Endodermal cell (in vitro differentiated cells): ENCODE measurements around the gene LRRC26. TPM values are rescaled to one million over a fixed set of nuclear protein-coding genes. Genes with fewer than 3 reads are reported as not detected.
A peak's percentile ranks its signal among the peaks of the same experiment; 100 is the strongest.

Experiments used
- DNase-seq: peaks from one replicate; pipeline ENCODE4 v3.0.0-alpha.2; 2017
- H3K27ac ChIP-seq: 2 replicates; pipeline ENCODE4 v1.5.1; 2013; ENCODE audit warnings: mild to moderate bottlenecking, low read depth, low read length, moderate library complexity
- H3K27me3 ChIP-seq: 2 replicates; pipeline ENCODE4 v1.6.1; 2013; ENCODE audit warnings: mild to moderate bottlenecking, low read length, moderate library complexity; ENCODE audit not compliant: insufficient read depth, control insufficient read depth, poor library complexity, severe bottlenecking
- H3K36me3 ChIP-seq: 2 replicates; pipeline ENCODE4 v1.7.0; 2013; ENCODE audit warnings: mild to moderate bottlenecking, low read length, moderate library complexity; ENCODE audit not compliant: control insufficient read depth, insufficient read depth
- H3K4me1 ChIP-seq: one replicate; pipeline ENCODE4 v1.7.0; 2013; ENCODE audit warnings: low read length; ENCODE audit not compliant: control insufficient read depth, insufficient read depth
- H3K4me3 ChIP-seq: 2 replicates; pipeline ENCODE4 v1.5.1; 2013; ENCODE audit warnings: mild to moderate bottlenecking, low read length, moderate library complexity
- H3K9ac ChIP-seq: 2 replicates; pipeline ENCODE4 v1.6.1; 2013; ENCODE audit warnings: mild to moderate bottlenecking, low read length, moderate library complexity; ENCODE audit not compliant: poor library complexity, severe bottlenecking; ENCODE audit errors: extremely low read depth
- H3K9me3 ChIP-seq: 2 replicates; pipeline ENCODE4 v1.6.1; 2013; ENCODE audit warnings: mild to moderate bottlenecking, low read length, moderate library complexity; ENCODE audit not compliant: control insufficient read depth
- H3K27ac Mint-ChIP-seq: 2 replicates; pipeline ENCODE4 v1.8.0; 2020; ENCODE audit warnings: mixed read lengths
- H3K27me3 Mint-ChIP-seq: 2 replicates; pipeline ENCODE4 v1.8.0; 2021; ENCODE audit warnings: mild to moderate bottlenecking, mixed read lengths; ENCODE audit not compliant: insufficient read depth
- H3K36me3 Mint-ChIP-seq: 2 replicates; pipeline ENCODE4 v1.8.0; 2020; ENCODE audit warnings: low read depth, mixed read lengths
- H3K4me1 Mint-ChIP-seq: 2 replicates; pipeline ENCODE4 v1.8.0; 2020; ENCODE audit warnings: mixed read lengths
- H3K4me3 Mint-ChIP-seq: 2 replicates; pipeline ENCODE4 v1.8.0; 2020; ENCODE audit warnings: mild to moderate bottlenecking, moderate library complexity, mixed read lengths
- H3K9me3 Mint-ChIP-seq: 2 replicates; pipeline ENCODE4 v1.8.0; 2020; ENCODE audit warnings: mild to moderate bottlenecking, mixed read lengths
- CTCF ChIP-seq: fragments of 200-600 bp; sonication (generic); conservative IDR thresholded peaks from 2 replicates; pipeline ENCODE4 v1.5.0; 2021; ENCODE audit warnings: antibody characterized with exemption, mild to moderate bottlenecking
- WGBS, 2 experiments: methylation state at CpG; one replicate each; pipeline versions ENCODE4 v1.1.5 to v1.1.7; 2013; ENCODE audit warnings: missing lambda C conversion rate in 2 of 2, mixed read lengths in 1 of 2; ENCODE audit not compliant: insufficient coverage in 1 of 2, insufficient read length in 1 of 2; 5-methylcytosine and 5-hydroxymethylcytosine counted together
- total RNA-seq, 2 donors: library from RNA; stranded (reverse); fragmentation: NEBNext Ultra II Directional in 1 of 2; extraction: Animal tissue kit (Norgen Biotek cat#: 25700) in 1 of 2; gene quantifications; 2 replicates in 1 of 2; 3 replicates in 1 of 2; pipeline ENCODE4 v1.2.1, GENCODE V29; 2021

Gene LRRC26
- total RNA-seq, 2 donors from 2014 or later, result 0.53 TPM; not detected in 1

GRCh38 chr9:137204731-137205125 is 34.9 kb upstream of the LRRC26 start:
- TF ChIP-seq CTCF, result no peak
- Mint-ChIP-seq H3K27me3 (no peaks in the 10 kb centered on the region), H3K27ac (peak overlapping the region; percentile 96), H3K36me3 (peaks cover 25% of the 10 kb centered on the region), H3K4me3 (peak overlapping the region; percentile 90), H3K9me3 (no peaks in the 10 kb centered on the region), H3K4me1 (peaks cover 24% of the 10 kb centered on the region)
- 30 to 32% methylated on average over 21 of the region's 21 CpGs for WGBS, 2 experiments
- DNase-seq, result no peak
- H3K4me1 ChIP-seq, result peaks cover 18% of the 10 kb centered on the region
- no peaks in the 10 kb centered on the region for H3K9me3 ChIP-seq
- peaks cover 12% of the 10 kb centered on the region for H3K36me3 ChIP-seq
- H3K4me3 ChIP-seq, result peak overlapping the region; percentile 92
- H3K9ac ChIP-seq, result peak overlapping the region; percentile 85
- H3K27ac ChIP-seq, result no peak overlapping the region
- no peaks in the 10 kb centered on the region for H3K27me3 ChIP-seq

- no peaks in the 10 kb centered on the region for H3K27me3 Mint-ChIP-seq
- Histone ChIP-seq H3K27me3 (no peaks in the 10 kb centered on the region), H3K9me3 (no peaks in the 10 kb centered on the region), H3K4me3 (no peak overlapping the region), H3K9ac (no peak overlapping the region), H3K27ac (no peak overlapping the region), H3K4me1 (peaks cover 33% of the 10 kb centered on the region), H3K36me3 (peaks cover 6% of the 10 kb centered on the region)
- DNase-seq, result no peak
- no peaks in the 10 kb centered on the region for H3K9me3 Mint-ChIP-seq
- H3K4me1 Mint-ChIP-seq, result peaks cover 31% of the 10 kb centered on the region
- 94 to 95% methylated on average over 8 of the region's 8 CpGs for WGBS, 2 experiments
- peak overlapping the region; percentile 10 for H3K4me3 Mint-ChIP-seq
- no peak overlapping the region for H3K27ac Mint-ChIP-seq
- no peak for TF ChIP-seq CTCF
- peaks cover 14% of the 10 kb centered on the region for H3K36me3 Mint-ChIP-seq
These were observed 33.1 kb upstream of the LRRC26 start for GRCh38 chr9:137202966-137203365.

- Histone ChIP-seq H3K9me3 (no peaks in the 10 kb centered on the region), H3K36me3 (no peaks in the 10 kb centered on the region), H3K27ac (no peak overlapping the region), H3K27me3 (no peaks in the 10 kb centered on the region), H3K4me1 (peaks cover 31% of the 10 kb centered on the region), H3K4me3 (peak overlapping the region; percentile 83), H3K9ac (no peak overlapping the region)
- Mint-ChIP-seq H3K4me3 (peak overlapping the region; percentile 71), H3K27me3 (no peaks in the 10 kb centered on the region), H3K9me3 (no peaks in the 10 kb centered on the region), H3K36me3 (no peaks in the 10 kb centered on the region), H3K27ac (peak overlapping the region; percentile 86), H3K4me1 (peaks cover 29% of the 10 kb centered on the region)
- WGBS, 2 experiments, result 25 to 28% methylated on average over 19 to 23 of the region's 23 CpGs
- no peak for DNase-seq
- no peak for TF ChIP-seq CTCF
These were observed 31.5 kb upstream of the LRRC26 start for GRCh38 chr9:137201205-137201868.
